Left ventricle myocardium inferior (tissue), 1 donor: ENCODE results near the gene AP1G1. TPM values are rescaled to one million over a fixed set of nuclear protein-coding genes. Genes with fewer than 3 reads are reported as not detected.

Experiments used
- DNase-seq: peaks from one replicate; pipeline ENCODE4 v3.0.0-alpha.2; 2020
- H3K27ac ChIP-seq: fragments of 200-600 bp; replicated peaks from 2 replicates; pipeline ENCODE4 v1.8.0; 2021
- H3K27me3 ChIP-seq: fragments of 200-600 bp; 2 replicates; pipeline ENCODE4 v1.8.0; 2021; ENCODE audit warnings: low read depth
- H3K36me3 ChIP-seq: fragments of 200-600 bp; 2 replicates; pipeline ENCODE4 v1.8.0; 2021
- H3K4me1 ChIP-seq: fragments of 200-600 bp; 2 replicates; pipeline ENCODE4 v1.8.0; 2021
- H3K4me3 ChIP-seq: fragments of 200-600 bp; 2 replicates; pipeline ENCODE4 v1.8.0; 2021; ENCODE audit warnings: mild to moderate bottlenecking, moderate library complexity
- H3K9me3 ChIP-seq: fragments of 200-600 bp; replicated peaks from 2 replicates; pipeline ENCODE4 v1.8.0; 2021
- intact Hi-C: fragments of 100-400 bp; cut with micrococcal nuclease; formaldehyde crosslinking; loops from one replicate; pipeline ENCODE4 v1.11.0; 2022
- total RNA-seq: library from RNA; stranded (reverse); fragmentation: NEBNext Ultra II Directional; extraction: Animal tissue kit (Norgen Biotek cat#: 25700); gene quantifications from one replicate; pipeline ENCODE4 v1.2.1, GENCODE V29; 2021
- TF ChIP-seq, protein P1 (sequence below): fragments of 200-600 bp; IDR thresholded peaks from 2 replicates; pipeline ENCODE4 v1.8.0; 2021; ENCODE audit warnings: antibody characterized with exemption, mild to moderate bottlenecking, borderline replicate concordance
- donor health status: DM: no; HTN: yes; CAD: no; lungs with severe emphysema.

The AP1G1 gene
- total RNA-seq, 1 donor from 2014 or later, result 30.7 TPM

DNA sequence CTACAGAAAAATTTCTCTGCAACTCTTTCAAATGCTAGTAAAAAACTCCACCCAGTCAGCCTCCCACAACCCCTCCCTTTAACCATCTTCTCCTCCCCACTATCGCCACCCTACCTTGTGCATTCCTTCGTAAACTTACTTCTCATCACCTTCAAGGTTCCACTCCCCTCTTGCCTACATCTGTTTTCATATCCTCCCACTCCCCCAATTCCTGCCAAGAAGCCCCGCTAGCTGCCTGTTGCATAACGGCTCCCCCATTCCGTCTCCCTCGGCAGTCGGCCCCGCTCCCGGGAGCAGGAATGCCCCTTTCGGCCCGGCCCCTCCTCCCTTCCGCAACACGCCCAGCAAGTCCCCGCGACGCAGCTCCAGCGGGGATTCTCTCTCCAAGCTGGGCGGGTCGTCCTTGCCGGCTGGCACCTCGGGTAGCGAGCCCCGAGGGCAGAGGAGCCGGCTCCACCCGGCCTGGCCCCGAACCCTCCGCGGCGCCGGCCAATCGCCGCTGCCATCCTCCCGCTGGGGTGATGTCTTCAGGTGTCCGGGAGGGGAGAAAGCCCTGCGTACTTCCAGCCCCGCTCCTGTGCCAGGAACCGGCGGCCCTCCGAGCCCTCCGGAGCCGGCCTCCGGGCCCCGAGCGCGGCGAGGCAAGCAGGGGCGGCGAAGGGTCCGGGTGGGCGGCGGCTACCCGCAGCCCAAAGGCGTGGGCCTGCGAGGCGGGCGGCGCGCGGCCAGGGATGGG, 85.7 kb downstream of the AP1G1 start:
- Histone ChIP-seq H3K9me3 (no peaks in the 10 kb centered on the region), H3K27ac (peak overlapping the region; percentile 89), H3K27me3 (no peaks in the 10 kb centered on the region), H3K4me3 (peak overlapping the region; percentile 90), H3K4me1 (peaks cover 30% of the 10 kb centered on the region), H3K36me3 (no peaks in the 10 kb centered on the region)
- DNase-seq, result peak; percentile 70
- intact Hi-C loops, result no loop called here
- TF ChIP-seq, protein P1, sequence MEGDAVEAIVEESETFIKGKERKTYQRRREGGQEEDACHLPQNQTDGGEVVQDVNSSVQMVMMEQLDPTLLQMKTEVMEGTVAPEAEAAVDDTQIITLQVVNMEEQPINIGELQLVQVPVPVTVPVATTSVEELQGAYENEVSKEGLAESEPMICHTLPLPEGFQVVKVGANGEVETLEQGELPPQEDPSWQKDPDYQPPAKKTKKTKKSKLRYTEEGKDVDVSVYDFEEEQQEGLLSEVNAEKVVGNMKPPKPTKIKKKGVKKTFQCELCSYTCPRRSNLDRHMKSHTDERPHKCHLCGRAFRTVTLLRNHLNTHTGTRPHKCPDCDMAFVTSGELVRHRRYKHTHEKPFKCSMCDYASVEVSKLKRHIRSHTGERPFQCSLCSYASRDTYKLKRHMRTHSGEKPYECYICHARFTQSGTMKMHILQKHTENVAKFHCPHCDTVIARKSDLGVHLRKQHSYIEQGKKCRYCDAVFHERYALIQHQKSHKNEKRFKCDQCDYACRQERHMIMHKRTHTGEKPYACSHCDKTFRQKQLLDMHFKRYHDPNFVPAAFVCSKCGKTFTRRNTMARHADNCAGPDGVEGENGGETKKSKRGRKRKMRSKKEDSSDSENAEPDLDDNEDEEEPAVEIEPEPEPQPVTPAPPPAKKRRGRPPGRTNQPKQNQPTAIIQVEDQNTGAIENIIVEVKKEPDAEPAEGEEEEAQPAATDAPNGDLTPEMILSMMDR, result no peak

DNA sequence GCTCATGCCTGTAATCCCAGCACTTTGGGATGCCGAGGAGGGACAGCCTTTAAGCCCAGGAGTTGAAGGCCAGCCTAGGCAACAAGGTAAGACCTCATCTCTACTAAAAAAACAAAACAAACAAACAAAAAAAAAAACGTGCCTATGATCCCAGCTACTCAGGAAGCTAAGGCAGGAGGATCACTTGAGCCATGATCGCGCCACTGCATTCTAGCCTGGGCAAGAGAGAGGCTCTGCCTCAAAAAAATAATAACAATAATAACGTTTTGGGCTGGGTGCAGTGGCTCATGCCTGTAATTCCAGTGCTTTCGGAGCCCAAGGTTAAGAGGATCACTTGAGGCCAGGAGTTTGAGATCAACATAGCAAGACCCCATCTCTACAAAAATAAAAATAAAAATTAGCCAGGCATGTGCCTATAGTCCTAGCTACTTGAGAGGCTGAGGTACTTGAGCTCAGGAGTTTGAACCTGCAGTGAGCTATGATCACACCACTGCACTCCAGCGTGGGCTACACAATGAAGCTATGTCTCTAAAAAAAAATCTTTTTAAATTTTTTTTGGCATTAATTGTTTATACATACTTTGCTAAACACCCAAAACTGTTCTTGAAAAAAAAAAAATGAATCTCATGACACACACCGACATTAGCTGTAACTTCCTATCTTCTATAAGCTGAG, 87.4 kb downstream of the AP1G1 start:
- Histone ChIP-seq H3K4me1 (peaks cover 19% of the 10 kb centered on the region), H3K9me3 (no peaks in the 10 kb centered on the region), H3K27ac (no peak overlapping the region), H3K4me3 (no peak overlapping the region), H3K36me3 (no peaks in the 10 kb centered on the region), H3K27me3 (no peaks in the 10 kb centered on the region)
- no peak for DNase-seq
- intact Hi-C loops, result no loop called here
- TF ChIP-seq, protein P1, result no peak

DNA sequence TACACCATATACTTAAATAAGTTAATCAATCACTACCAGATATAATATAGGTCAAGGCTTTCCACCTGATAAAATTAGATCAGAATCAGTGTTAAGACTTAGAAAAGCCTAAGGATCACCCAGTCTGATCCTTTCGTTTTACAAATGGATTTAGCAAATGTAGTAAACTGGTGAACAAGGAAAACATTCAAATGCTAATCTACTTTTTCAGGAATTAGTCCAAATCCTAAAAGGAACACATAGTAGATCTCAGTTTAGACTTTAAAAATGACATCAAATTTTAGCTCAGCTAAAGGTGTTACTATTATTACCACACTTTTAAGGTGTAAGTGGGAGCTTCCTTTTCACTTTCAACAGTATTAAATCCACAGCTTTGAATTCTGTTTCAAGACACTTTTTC, 96.1 kb downstream of the AP1G1 start:
- no peak overlapping the region for H3K27ac ChIP-seq
- intact Hi-C loops, result no loop called here
- no peaks in the 10 kb centered on the region for H3K27me3 ChIP-seq
- no peaks in the 10 kb centered on the region for H3K9me3 ChIP-seq
- TF ChIP-seq, protein P1, result no peak
- H3K4me1 ChIP-seq, result peaks cover 6% of the 10 kb centered on the region
- peaks cover 4% of the 10 kb centered on the region for H3K36me3 ChIP-seq
- no peak for DNase-seq
- no peak overlapping the region for H3K4me3 ChIP-seq

DNA sequence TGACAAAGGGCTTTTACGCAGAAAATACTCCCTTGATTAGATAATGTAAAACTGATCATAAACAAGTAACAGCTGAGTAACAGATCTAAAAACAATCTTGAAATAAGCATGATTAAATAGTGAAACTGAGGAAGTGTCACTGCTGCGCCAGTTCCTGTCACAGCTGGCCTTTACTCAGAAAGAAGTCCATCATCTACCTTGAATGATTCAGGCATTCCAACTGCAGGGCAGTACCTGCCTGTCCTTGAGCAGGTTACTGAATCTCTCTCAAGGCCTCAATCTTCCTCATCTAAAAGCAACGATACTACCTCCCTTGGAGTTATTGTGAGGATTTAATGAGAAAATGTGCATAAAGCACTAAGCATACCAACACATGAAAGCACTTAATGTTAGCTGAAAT, 96.8 kb downstream of the AP1G1 start:
- TF ChIP-seq, protein P1, result no peak

DNA sequence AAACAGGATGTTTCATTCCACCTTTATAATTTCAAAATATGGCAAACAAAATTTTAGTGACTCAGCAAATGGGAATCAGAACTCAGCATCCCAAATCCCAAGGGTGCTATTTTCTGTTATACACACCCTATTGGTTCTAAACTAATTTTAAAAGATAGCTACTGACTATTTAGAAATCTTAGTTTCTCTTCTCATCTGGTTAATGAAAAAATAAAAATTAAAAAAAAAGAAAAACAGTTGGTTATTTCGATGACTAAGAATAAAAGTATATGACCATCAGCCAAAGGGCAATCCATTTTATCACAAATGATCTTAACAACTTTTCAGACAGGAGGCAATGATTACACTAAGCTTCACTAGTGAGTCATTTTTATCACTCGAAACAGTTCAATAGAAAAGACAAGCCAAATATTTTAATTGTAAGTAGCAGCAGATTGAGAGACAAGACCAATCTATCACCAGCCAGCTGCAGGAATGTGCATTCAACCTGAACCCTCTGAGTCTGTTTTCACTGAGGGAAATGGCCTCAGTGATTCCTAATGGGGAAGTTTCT, 99.3 kb downstream of the AP1G1 start:
- intact Hi-C loops, result no loop called here
- Histone ChIP-seq H3K27ac (no peak overlapping the region), H3K4me3 (no peak overlapping the region), H3K36me3 (peaks cover 1% of the 10 kb centered on the region), H3K4me1 (peaks cover 6% of the 10 kb centered on the region), H3K9me3 (no peaks in the 10 kb centered on the region), H3K27me3 (no peaks in the 10 kb centered on the region)
- no peak for DNase-seq
- TF ChIP-seq, protein P1, result no peak

More for the DNA sequence above, 96.8 kb downstream of the AP1G1 start:
- Histone ChIP-seq H3K4me3 (no peak overlapping the region), H3K27me3 (no peaks in the 10 kb centered on the region), H3K9me3 (no peaks in the 10 kb centered on the region), H3K4me1 (peaks cover 6% of the 10 kb centered on the region), H3K36me3 (peaks cover 4% of the 10 kb centered on the region), H3K27ac (no peak overlapping the region)
- DNase-seq, result no peak
- intact Hi-C loops, result no loop called here
